ES-I3 (cell line): ENCODE data around the gene PDC.

ENCODE experiments used
- H3K36me3 ChIP-seq: 2 replicates; pipeline ENCODE4 v1.6.1; 2013; ENCODE audit warnings: mild to moderate bottlenecking, low read length, control low read depth, moderate library complexity; ENCODE audit not compliant: insufficient read depth
- H3K4me1 ChIP-seq: 2 replicates; pipeline ENCODE4 v1.6.1; 2013; ENCODE audit warnings: mild to moderate bottlenecking, control low read depth, low read length; ENCODE audit not compliant: insufficient read depth
- H3K9ac ChIP-seq: 2 replicates; pipeline ENCODE4 v1.6.1; 2013; ENCODE audit warnings: low read depth, mild to moderate bottlenecking, low read length, moderate library complexity
- H3K9me3 ChIP-seq: 2 replicates; pipeline ENCODE4 v1.6.1; 2013; ENCODE audit warnings: mild to moderate bottlenecking, low read length, moderate library complexity; ENCODE audit not compliant: control insufficient read depth, insufficient read depth

Gene PDC

DNA sequence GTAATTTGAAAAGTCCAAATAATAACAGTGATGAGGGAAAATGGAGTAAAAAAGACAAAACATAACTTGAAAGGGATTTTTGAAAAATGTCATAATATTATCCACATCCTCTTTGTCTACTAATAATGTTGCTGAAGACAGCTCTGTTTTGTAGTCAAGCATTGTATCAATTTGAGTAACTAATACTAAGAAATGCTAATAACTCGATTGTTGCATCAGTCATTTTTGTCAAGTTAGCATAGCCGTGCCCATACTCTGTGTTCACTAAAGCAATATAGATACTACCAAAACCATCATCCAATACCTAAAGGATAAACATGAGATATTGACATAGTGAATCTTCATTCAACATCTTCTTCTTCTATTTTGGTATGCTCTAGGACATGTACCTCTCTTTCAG is 17.3 kb downstream of the PDC start:
- H3K9me3 ChIP-seq, result no peaks in the 10 kb centered on the region
- no peak overlapping the region for H3K9ac ChIP-seq
- no peaks in the 10 kb centered on the region for H3K36me3 ChIP-seq
- no peaks in the 10 kb centered on the region for H3K4me1 ChIP-seq

DNA sequence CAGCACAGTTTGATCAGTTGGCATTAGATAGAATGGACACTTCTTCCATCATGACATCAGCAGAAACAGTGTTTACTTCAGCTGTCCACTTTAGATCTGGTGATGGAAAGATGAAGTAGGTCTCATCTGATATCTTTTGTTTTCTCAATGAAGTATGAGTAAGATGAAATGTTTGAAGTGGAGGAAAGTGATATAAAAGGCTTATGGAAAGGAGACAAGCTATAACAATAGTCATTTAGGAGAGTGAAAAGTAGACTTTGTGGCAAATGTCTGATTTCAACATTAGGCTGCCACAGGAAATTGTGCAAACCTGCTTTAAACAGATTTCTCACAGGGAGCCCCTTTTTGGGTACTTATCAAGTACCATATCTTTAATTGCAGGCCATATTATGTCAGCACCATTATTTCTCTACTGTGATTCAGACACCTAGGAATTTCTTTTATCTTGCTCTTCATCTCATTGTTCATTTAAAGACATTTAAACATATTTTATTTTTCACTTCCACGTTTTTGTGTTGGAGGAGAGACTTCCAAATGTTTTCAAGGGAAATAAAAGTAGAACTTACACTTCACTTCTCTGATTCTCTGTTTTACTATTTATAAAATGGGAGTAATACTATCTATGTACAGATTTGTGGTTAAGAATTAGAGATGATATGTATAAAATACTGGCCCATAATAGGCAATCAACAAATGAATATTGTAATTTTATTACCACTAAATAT is 18.1 kb downstream of the PDC start:
- Histone ChIP-seq H3K36me3 (no peaks in the 10 kb centered on the region), H3K9ac (no peak overlapping the region), H3K9me3 (no peaks in the 10 kb centered on the region), H3K4me1 (no peaks in the 10 kb centered on the region)

DNA sequence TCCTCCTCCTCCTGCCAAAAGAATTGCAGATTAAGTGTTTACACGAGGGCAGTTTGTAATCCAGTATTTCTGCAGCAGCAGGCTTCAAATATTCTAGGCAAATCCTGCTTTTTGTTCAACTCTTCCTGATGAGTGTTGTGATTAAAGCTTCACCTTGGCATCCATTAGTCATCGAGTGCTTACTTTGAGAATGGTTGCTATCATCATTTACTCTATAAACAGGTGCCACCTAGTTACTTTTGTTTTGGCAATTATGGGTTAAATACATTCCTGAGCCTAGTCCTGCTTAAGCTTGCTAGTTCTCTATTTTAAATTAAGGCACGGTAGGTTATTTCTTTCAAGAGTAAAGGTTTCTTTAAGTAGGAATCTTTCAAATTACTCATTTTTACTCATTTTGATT is 20.3 kb downstream of the PDC start:
- Histone ChIP-seq H3K36me3 (no peaks in the 10 kb centered on the region), H3K4me1 (no peaks in the 10 kb centered on the region), H3K9ac (no peak overlapping the region), H3K9me3 (no peaks in the 10 kb centered on the region)

DNA sequence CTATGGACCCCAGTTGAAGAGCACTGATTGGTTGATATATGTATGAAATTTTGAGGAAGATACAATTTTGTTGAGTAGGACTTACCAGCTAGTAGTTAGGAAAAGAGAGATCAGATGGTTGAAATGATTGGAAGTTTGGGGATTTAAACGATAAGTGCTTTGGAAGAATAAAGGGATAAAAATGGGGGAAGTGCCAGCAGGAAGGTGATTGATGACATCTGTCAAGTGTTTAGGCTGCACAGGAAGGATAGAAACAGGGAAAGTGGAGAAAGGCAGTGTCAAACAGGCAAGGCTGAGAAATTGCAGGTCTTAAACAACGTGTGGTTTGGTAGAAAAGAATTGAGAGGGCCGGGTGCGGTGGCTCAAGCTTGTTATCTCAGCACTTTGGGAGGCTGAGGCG is 22.3 kb downstream of the PDC start:
- H3K4me1 ChIP-seq, result no peaks in the 10 kb centered on the region

DNA sequence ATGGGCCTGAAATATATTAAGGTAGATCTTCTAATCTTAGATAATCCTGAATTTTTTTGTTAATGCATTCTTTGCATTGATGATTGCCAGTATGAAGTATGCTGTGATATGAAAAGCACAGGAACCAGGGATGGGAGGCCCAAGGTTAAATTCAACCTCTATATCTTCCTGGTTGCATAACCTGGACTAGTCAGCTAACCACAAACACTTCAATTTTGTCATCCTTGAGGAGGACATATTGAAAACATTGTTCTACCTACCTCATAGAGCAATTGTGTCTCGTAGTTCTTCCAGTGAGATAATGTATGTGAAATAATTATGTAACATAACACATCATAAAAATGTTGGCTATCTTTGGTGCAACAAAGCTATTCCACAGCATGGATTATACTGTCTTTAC is 25.6 kb downstream of the PDC start:
- Histone ChIP-seq H3K9ac (no peak overlapping the region), H3K4me1 (no peaks in the 10 kb centered on the region), H3K9me3 (no peaks in the 10 kb centered on the region), H3K36me3 (no peaks in the 10 kb centered on the region)

More for the DNA sequence above, 22.3 kb downstream of the PDC start:
- Histone ChIP-seq H3K9ac (no peak overlapping the region), H3K36me3 (no peaks in the 10 kb centered on the region), H3K9me3 (no peaks in the 10 kb centered on the region)

DNA sequence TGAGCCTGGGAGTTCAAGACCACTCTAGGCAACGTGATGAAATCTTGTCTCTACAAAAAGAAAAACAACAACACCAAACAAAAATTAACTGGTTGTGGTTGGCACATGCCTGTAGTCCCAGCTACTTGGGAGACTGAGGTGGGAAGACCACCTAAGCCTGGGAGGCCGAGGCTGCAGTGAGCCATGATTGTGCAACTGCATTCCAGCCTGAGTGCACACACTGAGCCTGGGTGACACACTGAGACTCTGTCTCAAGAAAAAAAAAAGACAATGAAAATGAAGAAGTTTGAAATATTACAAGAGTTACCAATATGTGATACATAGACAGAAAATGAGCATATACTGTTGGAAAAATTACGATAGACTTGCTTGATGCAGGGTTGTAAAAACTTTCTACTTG is 31.9 kb downstream of the PDC start:
- Histone ChIP-seq H3K36me3 (no peaks in the 10 kb centered on the region), H3K9ac (no peak overlapping the region), H3K4me1 (no peaks in the 10 kb centered on the region), H3K9me3 (no peaks in the 10 kb centered on the region)

DNA sequence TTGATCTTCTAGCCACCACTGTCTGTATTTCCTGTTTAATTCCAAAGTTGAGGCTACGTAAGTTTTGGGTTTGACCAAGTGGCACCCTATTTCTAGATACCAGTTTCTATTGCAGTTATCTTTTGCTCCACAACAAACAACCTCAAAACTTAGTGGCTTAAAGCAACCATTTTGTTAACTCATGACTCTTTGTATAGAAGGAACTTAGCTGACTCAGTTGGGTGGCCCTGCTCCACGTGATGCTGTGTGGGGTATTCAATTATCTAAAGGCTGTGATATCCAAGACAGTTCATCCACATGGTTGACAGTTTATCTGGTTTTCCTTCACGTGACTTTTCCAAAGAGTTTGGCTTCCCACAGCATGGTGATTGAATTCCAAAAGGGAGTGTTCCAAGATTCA is 34.8 kb downstream of the PDC start:
- Histone ChIP-seq H3K36me3 (no peaks in the 10 kb centered on the region), H3K4me1 (no peaks in the 10 kb centered on the region), H3K9me3 (no peaks in the 10 kb centered on the region), H3K9ac (no peak overlapping the region)

DNA sequence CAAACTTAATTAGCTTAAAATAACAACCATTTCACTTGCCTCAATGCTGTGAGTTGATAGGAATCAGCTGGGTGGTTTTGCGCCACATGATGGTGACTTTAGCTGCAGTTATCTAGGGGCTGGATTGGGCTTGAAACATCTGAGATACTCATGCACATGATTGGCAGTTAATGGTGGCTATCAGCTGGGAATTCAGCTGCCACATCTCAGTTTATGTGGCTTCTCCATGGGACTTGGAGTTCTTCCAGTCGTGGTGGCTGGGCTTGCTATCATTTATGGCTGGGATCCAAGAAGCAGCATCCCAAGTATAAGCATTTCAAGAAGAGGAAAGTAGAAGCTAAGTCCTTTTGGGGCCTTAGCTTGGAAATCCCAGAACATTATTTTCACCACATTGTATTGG is 36.4 kb downstream of the PDC start:
- Histone ChIP-seq H3K9me3 (no peaks in the 10 kb centered on the region), H3K4me1 (no peaks in the 10 kb centered on the region), H3K36me3 (no peaks in the 10 kb centered on the region), H3K9ac (no peak overlapping the region)

DNA sequence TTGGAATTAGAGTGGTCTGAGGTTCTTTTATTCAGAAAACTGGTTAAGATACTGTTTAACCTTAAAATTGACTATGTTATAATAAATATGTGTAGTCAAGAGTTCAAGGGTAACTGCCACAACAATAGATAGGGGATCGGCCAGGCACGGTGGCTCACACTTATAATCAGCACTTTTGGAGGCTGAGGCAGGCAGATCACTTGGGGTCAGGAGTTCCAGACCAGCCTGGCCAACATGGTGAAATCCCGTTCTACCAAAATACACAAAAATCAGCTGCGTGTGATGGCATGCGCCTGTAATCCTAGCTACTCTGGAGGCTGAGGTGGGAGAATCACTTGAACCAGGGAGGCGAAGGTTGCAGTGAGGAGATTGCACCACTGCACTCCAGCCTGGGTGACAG is 39.5 kb downstream of the PDC start:
- Histone ChIP-seq H3K4me1 (no peaks in the 10 kb centered on the region), H3K9me3 (no peaks in the 10 kb centered on the region), H3K9ac (no peak overlapping the region), H3K36me3 (no peaks in the 10 kb centered on the region; the same call in 1 of the 2 replicates)

DNA sequence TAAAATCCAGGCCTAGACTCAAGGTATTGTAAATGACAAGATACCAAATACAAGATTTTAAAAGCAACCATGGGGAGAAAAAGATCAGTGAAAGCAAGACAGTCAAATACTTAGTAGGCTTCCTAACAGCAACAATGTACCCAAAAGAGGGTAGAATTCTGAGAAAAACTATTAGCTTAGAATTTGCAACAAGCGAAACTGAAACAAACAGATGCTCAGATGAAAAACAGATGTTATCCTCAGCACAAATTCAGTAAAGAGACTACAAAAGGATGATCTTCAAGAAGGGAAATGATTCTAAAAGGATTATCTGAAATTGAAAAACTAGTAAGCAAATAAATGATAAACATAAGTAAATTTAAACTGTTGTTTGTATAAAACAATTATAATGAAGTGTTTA is 40.0 kb downstream of the PDC start:
- H3K4me1 ChIP-seq, result no peaks in the 10 kb centered on the region
- no peaks in the 10 kb centered on the region for H3K9me3 ChIP-seq
- no peak overlapping the region for H3K9ac ChIP-seq
- no peaks in the 10 kb centered on the region; the same call in 1 of the 2 replicates for H3K36me3 ChIP-seq

DNA sequence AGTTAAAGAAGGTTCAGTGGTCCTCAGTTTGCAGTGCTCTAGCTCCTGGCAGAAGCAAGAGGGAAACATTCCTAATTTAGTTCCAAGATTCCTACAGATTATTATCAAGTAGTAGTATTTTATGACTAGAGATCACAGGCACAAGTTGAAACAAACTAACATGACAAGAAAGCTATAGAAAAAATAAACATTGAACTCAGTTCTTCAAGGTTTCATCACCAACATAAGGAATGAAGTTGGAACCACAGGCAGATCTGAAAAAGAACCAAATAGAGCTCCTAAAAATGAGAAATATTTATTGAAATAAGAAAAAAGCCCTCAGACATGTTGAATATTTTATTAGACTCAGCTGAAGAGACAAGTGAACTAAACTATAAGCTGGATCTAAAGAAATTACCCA is 40.6 kb downstream of the PDC start:
- Histone ChIP-seq H3K36me3 (no peaks in the 10 kb centered on the region; the same call in 1 of the 2 replicates), H3K9me3 (no peaks in the 10 kb centered on the region), H3K4me1 (no peaks in the 10 kb centered on the region), H3K9ac (no peak overlapping the region)

DNA sequence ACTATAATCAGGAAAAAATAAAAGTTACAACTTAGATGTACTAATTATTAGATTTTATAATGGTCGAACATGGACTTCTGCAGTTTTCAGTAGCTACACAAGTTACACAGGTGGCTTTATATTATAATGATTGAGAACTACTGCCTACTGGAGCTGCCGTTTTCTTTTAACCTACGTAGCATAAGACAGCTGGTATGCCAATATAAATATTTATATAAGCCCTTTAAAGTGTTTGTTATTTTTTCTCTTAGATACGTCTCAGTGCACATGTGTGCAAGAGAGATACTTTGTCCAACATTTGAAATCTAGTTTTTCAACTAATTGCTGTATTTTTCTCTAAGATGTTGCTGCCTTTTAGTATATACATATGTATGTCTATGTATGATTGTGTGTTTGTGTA is 42.4 kb downstream of the PDC start:
- Histone ChIP-seq H3K4me1 (no peaks in the 10 kb centered on the region), H3K36me3 (no peaks in the 10 kb centered on the region; the same call in 1 of the 2 replicates), H3K9ac (no peak overlapping the region), H3K9me3 (no peaks in the 10 kb centered on the region)

DNA sequence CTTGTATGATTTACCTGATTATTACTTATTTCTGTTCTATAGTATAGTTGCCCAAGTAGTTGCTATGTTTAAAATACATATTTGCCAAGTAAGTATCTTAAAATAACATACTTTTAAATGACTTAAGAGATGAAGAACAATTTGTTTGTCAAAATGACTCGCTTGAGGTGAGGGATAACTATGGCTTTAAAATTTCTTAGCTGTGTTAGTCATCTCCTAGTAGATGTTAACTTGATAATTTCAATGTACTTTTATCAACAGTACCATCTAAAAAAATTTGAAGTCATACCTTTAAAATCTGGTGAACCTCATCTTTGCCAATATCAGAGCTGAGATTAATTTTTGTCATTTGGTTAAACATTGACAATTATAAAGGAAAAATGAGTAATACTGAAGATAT is 47.6 kb downstream of the PDC start:
- Histone ChIP-seq H3K4me1 (no peaks in the 10 kb centered on the region), H3K9me3 (no peaks in the 10 kb centered on the region), H3K36me3 (peaks cover 3% of the 10 kb centered on the region; the same call in 1 of the 2 replicates), H3K9ac (no peak overlapping the region)

DNA sequence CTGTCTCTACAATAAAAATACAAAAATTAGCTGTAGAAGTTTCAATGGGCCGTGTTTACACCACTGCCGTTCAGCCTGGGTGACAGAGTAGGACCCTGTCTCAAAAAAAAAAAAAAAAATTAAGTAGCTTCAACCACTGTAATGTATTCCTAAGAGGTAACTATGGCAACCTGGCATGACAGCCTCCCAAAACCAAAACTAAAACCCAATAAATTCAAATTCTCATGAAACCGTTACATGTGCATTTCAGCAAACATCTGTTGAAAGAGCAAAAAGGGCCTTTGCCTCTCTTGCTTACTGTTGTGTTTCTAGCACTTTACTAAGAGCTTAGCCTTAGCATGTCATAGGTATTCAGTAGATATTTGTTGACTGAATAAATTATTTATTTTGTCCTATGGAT is 51.8 kb downstream of the PDC start:
- Histone ChIP-seq H3K36me3 (peaks cover 3% of the 10 kb centered on the region; the same call in 1 of the 2 replicates), H3K9me3 (no peaks in the 10 kb centered on the region), H3K9ac (no peak overlapping the region), H3K4me1 (no peaks in the 10 kb centered on the region)

DNA sequence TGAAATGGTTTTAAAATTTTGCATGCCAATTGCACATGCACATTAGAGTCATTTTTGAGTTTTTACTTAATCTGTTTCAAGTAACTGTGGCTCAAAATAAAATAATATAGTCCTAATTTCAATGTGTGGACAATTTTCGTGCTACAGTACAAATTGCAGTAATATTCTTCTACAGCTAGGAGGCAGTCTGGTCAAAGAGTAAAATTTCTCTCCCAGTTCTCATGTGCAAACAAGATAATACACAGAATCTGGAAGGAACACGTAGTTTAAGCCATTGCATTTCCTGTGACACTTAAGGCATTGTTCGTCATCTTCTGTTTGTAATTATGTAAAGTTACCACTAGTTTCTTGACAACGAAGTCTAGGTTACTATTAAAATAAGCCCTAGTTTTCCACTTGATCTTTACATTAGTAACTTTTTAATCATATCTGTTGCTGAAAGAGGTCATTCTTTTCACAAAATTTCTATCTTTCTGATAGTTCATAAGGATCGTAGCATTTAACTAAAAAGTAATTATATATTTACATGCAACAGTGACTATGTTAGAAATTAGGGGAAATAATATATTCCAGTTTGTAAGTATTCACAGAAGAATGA is 56.4 kb downstream of the PDC start:
- Histone ChIP-seq H3K36me3 (peaks cover 3% of the 10 kb centered on the region), H3K9me3 (no peaks in the 10 kb centered on the region), H3K9ac (no peak overlapping the region), H3K4me1 (no peaks in the 10 kb centered on the region)
